AG09309 (cell line): Measurements from ENCODE around the gene GFOD1.
A peak's percentile ranks its signal among the peaks of the same experiment; 100 is the strongest.

Source experiments
- DNase-seq: peaks from one replicate; pipeline ENCODE4 v3.0.0-alpha.2; 2010; ENCODE audit warnings: low read depth
- H3K4me3 ChIP-seq: 2 replicates; pipeline ENCODE4 v1.5.1; 2011; ENCODE audit warnings: mild to moderate bottlenecking, low read depth, low read length, moderate library complexity; ENCODE audit not compliant: control insufficient read depth
- TF ChIP-seq, protein P1 (sequence below): IDR thresholded peaks from 2 replicates; pipeline ENCODE4 v1.5.1; 2011; ENCODE audit warnings: mild to moderate bottlenecking, low read depth, low read length, inconsistent platforms; ENCODE audit not compliant: insufficient read depth, control insufficient read depth; ENCODE audit errors: missing control alignments

Gene GFOD1

DNA sequence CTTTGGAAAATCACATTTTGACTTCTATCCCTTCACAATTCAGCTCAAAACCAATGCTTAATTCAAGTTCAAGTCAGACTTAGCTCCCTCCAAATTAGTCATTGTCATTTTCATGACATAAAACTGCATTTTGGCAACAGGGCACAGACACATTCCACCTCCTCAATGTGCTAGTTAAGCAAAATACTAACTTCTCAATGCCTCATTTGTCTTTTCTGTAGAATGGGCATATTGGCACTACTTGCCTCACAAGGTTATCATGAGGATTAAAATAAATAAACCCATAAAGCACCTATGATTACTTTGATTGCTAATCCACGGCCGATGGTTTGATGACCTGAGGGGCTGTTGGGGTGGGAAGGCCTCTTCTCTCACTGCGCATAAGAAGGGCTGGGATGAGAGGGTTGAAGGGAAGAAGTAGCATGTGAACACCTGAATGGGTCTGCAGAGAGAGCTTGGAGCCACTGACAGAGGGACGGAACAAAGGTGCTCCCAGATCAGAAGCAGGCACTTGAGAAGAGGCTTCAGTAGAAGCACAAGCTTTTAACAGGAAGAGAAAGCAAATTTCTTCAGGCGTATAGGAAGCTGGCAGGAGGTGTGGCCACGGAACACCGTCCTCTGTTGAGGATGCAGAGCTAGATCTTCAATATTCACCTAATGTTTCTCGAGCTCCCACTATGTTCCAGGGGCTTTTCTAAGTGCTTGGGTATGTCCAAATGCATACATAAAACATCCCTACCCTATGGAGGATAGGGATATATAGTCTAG lies 147.4 kb downstream of the GFOD1 start:
- H3K4me3 ChIP-seq, result no peak overlapping the region
- no peak for DNase-seq
- TF ChIP-seq, protein P1, sequence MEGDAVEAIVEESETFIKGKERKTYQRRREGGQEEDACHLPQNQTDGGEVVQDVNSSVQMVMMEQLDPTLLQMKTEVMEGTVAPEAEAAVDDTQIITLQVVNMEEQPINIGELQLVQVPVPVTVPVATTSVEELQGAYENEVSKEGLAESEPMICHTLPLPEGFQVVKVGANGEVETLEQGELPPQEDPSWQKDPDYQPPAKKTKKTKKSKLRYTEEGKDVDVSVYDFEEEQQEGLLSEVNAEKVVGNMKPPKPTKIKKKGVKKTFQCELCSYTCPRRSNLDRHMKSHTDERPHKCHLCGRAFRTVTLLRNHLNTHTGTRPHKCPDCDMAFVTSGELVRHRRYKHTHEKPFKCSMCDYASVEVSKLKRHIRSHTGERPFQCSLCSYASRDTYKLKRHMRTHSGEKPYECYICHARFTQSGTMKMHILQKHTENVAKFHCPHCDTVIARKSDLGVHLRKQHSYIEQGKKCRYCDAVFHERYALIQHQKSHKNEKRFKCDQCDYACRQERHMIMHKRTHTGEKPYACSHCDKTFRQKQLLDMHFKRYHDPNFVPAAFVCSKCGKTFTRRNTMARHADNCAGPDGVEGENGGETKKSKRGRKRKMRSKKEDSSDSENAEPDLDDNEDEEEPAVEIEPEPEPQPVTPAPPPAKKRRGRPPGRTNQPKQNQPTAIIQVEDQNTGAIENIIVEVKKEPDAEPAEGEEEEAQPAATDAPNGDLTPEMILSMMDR, result no peak

DNA sequence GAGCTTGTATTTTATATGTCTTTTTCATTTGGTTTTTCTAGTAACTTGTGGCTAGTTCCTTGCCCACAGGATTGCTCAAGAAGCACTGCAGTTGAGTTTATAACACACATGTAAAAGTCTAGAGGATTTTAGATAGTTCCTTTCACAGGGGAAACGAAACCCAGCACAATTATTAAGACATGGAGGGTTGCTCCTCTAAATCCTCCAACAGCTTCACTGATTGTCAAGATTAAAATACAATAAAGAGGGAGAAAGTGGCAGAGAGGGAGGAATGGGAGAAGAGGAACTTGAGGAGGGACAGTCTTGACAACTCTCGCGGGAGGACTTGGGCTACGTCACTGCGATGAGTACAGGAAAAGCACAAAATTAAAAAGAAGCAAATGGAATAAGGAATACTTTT lies 149.4 kb downstream of the GFOD1 start:
- TF ChIP-seq, protein P1, result no peak
- DNase-seq, result no peak
- H3K4me3 ChIP-seq, result no peak overlapping the region

DNA sequence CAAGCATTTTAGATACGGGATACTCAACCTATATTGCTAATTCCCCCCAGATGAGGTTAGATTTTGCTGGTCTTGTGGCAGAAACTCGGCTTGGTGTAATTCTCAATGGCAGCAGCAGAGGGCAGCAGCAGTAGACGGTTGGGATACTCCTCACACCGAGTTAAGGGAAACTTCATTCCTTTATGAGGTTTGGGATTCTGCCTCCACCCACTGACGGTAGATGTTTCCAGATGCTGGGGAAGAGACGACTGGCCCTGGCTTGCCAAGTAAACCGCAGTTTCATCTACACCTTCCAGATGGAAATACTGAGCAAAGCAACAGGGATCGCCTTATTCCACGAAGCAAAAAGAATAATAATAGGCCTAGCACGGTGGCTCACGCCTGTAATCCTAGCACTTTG lies 150.8 kb downstream of the GFOD1 start:
- no peak overlapping the region for H3K4me3 ChIP-seq
- peak; percentile 95 for DNase-seq
- TF ChIP-seq, protein P1, result peak; percentile 90

DNA sequence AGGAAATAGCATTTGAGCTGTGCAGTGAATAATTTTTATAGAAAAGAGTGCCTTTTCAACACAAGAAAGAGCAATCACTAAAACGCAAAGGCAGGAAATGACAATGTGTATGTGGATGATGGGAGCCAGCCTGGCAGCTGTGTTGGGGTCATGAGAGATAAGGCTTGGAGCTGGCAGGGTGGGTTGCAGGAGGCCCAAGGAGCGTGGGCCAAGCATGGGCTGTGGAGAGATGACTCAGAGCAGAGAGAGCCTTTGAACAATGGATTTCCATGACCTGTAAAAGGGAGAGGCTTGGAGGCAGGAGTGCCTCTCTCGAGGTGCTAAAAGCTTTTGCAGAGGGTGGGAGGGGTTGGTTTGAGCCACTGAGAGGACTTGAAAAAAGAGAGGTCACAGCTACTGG lies 152.4 kb downstream of the GFOD1 start:
- no peak for DNase-seq
- TF ChIP-seq, protein P1, result no peak

DNA sequence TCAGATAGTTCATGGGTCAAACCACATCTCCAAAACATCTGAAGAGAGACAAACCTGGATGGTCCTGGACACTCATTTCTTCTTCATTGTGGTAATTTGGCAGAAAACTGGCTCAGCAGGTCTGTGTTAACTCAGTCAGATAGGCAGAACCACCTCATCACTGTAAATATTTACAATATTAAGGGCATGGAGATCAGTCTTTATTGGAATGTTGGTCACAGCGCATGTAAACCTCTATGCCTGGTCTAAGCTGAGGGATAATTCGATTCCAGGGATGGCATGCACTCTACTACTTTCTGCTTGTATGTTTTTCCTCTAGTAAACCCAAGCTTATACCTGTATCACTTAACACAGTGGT lies 155.1 kb downstream of the GFOD1 start:
- no peak overlapping the region for H3K4me3 ChIP-seq
- DNase-seq, result no peak
- TF ChIP-seq, protein P1, result no peak

More for the DNA sequence above, 152.4 kb downstream of the GFOD1 start:
- no peak overlapping the region for H3K4me3 ChIP-seq

DNA sequence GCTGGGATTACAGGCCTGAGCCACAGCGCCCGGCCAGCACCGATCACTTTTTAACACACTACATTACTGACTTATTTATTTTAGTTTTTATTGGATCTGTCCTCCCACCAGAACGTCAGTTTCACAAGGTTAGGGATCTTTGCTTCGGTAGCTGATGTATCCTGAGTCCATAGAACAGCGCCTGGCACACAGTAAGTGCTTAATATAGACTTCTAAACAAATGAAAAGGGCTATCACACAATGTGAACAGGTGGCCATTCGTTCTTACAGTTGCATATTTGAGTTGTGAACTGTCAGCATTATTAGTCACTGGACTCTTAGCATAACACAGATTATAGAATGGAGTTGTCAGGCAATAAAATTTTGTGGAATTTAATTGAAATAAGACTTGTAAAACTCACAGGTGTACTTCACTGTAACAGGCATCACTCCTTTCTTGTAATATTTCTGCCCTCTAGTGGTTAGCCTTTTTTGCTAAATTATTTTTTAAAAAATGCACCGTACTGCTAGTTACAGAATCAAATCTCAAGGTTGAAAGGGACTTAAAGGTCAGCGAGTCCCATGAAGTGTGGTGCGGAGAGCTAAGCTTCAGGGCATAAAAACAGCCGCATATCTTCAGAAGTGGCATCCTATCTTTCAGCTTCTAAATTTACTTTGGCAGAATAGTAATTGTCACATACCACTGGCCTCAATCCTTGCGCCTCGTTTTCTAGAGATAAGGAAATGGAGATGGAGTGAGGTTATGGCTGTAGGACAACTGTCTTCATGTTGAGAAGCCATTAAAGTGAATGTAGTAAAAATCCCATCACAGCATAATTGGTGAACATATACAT lies 155.7 kb downstream of the GFOD1 start:
- no peak overlapping the region for H3K4me3 ChIP-seq
- DNase-seq, result no peak
- TF ChIP-seq, protein P1, result peak; percentile 55

DNA sequence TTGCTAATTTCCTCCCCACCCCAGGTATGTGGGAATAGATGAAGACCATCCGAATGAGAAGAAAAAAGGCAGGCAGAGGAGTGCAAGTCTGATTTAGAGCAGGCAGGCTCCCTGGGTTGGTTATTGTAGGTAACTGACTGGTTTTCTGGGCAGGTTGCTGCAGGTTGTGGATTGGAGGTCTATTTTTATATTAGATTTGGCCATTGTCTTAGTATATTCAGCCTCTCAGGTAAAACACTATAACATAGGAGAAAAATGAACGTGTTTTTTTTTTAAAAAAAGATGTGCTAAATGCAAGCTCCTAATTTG lies 158.6 kb downstream of the GFOD1 start:
- H3K4me3 ChIP-seq, result peak overlapping the region; percentile 98
- DNase-seq, result no peak
- TF ChIP-seq, protein P1, result no peak
